ENCODE measurements around the gene MYH10. TPM values are rescaled to one million over a fixed set of nuclear protein-coding genes. Genes with fewer than 3 reads are reported as not detected.

Gene MYH10
- total RNA-seq, 2 donors from 2014 or later, result 23.3 to 30.3 TPM

DNA sequence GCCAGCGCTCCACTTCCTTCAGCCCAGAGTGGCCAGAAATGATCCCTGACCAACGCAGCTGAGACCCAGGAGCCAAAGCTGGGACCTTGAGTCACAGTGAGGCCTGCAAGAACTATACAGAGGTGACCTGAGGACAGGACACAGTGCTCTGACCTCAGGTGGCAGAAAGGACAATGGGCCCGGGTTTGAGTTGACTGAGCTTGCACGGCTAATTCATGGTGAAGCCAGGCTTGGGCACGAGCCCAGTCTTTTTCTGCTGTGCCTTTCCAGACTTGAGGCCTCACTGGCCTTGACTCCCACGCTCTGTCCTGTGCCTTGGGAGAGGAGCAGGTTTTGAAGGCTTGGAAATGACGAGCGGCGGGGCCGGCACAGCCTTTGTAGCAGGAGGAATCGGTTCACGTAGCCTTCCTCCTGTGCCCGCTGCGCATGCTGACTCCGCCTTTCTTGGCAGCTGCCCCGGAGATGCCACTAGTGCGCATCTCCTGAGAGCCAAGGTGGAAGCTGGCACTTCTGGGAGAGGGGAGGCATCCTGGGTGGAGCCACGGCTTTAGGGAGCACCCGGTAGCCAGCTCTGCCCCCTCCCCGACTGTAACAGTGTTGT lies 160.0 kb downstream of the MYH10 start:
- peak in 1 of 4 donors; percentile 28 for DNase-seq
- WGBS, 2 donors, result 82 to 83% methylated on average over 2 to 20 of the region's 20 CpGs
- no peak overlapping the region for H3K27ac ChIP-seq
- TF ChIP-seq POLR2A (IDR thresholded peaks at IDR 0.05), result no peak
- TF ChIP-seq, protein P1, sequence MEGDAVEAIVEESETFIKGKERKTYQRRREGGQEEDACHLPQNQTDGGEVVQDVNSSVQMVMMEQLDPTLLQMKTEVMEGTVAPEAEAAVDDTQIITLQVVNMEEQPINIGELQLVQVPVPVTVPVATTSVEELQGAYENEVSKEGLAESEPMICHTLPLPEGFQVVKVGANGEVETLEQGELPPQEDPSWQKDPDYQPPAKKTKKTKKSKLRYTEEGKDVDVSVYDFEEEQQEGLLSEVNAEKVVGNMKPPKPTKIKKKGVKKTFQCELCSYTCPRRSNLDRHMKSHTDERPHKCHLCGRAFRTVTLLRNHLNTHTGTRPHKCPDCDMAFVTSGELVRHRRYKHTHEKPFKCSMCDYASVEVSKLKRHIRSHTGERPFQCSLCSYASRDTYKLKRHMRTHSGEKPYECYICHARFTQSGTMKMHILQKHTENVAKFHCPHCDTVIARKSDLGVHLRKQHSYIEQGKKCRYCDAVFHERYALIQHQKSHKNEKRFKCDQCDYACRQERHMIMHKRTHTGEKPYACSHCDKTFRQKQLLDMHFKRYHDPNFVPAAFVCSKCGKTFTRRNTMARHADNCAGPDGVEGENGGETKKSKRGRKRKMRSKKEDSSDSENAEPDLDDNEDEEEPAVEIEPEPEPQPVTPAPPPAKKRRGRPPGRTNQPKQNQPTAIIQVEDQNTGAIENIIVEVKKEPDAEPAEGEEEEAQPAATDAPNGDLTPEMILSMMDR (IDR thresholded peaks at IDR 0.05), result no peak
- H3K4me1 ChIP-seq, result no peaks in the 10 kb centered on the region
- intact Hi-C loops (cut with DNase I), result no loop called here
- no peaks in the 10 kb centered on the region for H3K27me3 ChIP-seq
- H3K36me3 ChIP-seq (replicated peaks in 1 of 2; ENCODE audit: insufficient read depth in 1 of 2, low read depth in 2 of 2), result peaks cover 4 to 35% of the 10 kb centered on the region in 2 donors
- ATAC-seq, result peak; percentile 21
- no peaks in the 10 kb centered on the region for H3K9me3 ChIP-seq
- no peak overlapping the region for H3K4me3 ChIP-seq

DNA sequence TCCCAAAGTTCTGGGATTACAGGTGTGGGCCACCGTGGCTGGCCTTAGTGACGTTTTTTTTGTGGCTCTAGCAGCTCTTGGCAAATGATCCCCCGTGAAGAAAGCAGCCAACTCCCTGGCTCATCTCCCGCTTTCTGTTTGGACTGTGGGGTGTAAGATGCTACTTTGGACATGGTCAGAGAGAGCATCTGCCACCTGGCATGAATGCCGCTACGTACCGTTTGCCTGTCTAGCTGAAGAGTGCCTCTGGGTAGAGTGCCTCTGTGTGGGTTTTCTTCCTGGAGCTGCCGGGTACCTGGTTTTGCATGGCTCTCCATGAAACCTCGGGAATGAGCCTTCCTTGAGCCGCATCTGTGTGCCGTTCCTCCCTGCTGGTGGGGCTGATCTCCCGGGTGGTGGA lies 160.6 kb downstream of the MYH10 start:
- ATAC-seq (no peak), DNase-seq (no peak)
- Histone ChIP-seq H3K9me3 (no peaks in the 10 kb centered on the region), H3K4me1 (no peaks in the 10 kb centered on the region), H3K4me3 (no peak overlapping the region), H3K27ac (no peak overlapping the region), H3K27me3 (no peaks in the 10 kb centered on the region), H3K36me3 (replicated peaks in 1 of 2; ENCODE audit: insufficient read depth in 1 of 2, low read depth in 2 of 2) (peaks cover under 1 to 32% of the 10 kb centered on the region in 2 donors)
- TF ChIP-seq, protein P1 (IDR thresholded peaks at IDR 0.05), result no peak
- TF ChIP-seq POLR2A (IDR thresholded peaks at IDR 0.05), result no peak
- intact Hi-C loops (cut with DNase I), result no loop called here
- WGBS, 2 donors, result 89 to 95% methylated on average over 12 of the region's 12 CpGs

DNA sequence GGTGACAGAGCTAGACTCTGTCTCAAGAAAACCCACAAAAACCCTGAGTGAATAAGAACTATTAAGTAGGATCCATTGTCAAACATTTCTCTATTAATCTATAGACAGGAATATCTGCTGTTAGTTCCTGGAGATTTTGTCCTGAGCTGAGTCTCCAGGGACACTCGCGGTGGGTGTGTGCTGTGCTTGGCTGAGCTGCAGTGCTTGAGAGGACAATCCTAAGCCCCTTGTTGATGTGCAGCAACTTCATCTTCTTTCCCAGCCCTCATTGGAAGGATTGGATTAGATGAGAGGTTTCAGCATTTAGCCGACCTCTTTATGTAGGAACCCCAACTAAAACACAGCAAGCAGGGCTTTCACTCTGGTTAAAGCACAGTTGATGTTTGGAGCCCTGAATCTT lies 161.5 kb downstream of the MYH10 start:
- 83 to 84% methylated on average over 3 of the region's 3 CpGs for WGBS, 2 donors

DNA sequence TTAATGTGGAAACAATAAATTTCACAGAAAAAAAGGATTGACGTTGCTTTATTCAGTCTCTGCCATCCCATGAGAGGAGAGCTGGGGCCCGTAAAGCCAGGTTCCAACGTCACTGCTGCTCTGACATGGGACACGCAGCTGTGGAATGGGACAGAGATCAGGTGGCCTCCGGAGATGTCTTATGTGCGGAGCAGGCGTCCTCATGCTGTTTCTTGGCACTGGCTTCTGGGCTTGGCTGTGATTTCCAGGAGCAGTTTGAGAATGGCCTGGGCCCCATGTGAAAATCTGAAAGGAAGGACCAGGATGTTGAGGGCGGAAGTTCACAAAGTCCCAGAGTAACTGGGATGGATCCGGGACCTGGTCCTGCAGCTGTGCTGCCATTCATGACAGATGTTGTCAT lies 162.4 kb downstream of the MYH10 start:
- Histone ChIP-seq H3K4me1 (no peaks in the 10 kb centered on the region), H3K27me3 (no peaks in the 10 kb centered on the region), H3K36me3 (replicated peaks in 1 of 2; ENCODE audit: insufficient read depth in 1 of 2, low read depth in 2 of 2) (peaks cover 0 to 26% of the 10 kb centered on the region in 2 donors), H3K27ac (no peak overlapping the region), H3K4me3 (no peak overlapping the region), H3K9me3 (no peaks in the 10 kb centered on the region)
- DNase-seq, result no peak
- WGBS, 2 donors, result 87 to 88% methylated on average over 9 of the region's 9 CpGs
- intact Hi-C loops (cut with DNase I), result no loop called here
- ATAC-seq, result no peak
- TF ChIP-seq, protein P1 (IDR thresholded peaks at IDR 0.05), result no peak
- no peak for TF ChIP-seq POLR2A (IDR thresholded peaks at IDR 0.05)

More for the DNA sequence above, 161.5 kb downstream of the MYH10 start:
- no peak overlapping the region for H3K4me3 ChIP-seq
- no peak for DNase-seq
- TF ChIP-seq, protein P1 (IDR thresholded peaks at IDR 0.05), result no peak
- TF ChIP-seq POLR2A (IDR thresholded peaks at IDR 0.05), result no peak
- no peaks in the 10 kb centered on the region for H3K9me3 ChIP-seq
- no peak overlapping the region for H3K27ac ChIP-seq
- H3K27me3 ChIP-seq, result no peaks in the 10 kb centered on the region
- no peaks in the 10 kb centered on the region for H3K4me1 ChIP-seq
- H3K36me3 ChIP-seq (replicated peaks in 1 of 2; ENCODE audit: insufficient read depth in 1 of 2, low read depth in 2 of 2), result peaks cover 0 to 27% of the 10 kb centered on the region in 2 donors
- ATAC-seq, result no peak
- intact Hi-C loops (cut with DNase I), result no loop called here

DNA sequence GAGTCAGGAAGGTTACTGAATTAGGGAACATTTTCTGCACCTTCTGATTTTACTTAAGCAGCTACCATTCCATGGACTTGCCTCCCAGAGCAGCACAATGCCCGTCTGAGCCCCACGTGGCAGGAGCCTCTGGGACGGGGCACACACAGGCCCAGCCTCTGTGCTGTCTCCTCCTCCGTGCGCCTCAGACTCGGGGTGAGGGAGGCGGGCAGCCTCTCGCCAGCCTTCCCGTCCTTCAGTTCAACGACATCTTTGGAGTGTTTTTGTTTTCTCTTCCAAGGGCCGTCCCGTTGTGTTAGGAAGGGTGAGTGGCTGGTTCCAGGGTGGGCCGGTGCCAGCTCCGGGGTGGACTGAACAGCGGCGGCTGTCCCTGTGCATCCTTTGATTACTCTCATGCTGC lies 163.0 kb downstream of the MYH10 start:
- Histone ChIP-seq H3K9me3 (no peaks in the 10 kb centered on the region), H3K36me3 (replicated peaks in 1 of 2; ENCODE audit: insufficient read depth in 1 of 2, low read depth in 2 of 2) (peaks cover 0 to 26% of the 10 kb centered on the region in 2 donors), H3K27ac (no peak overlapping the region), H3K27me3 (no peaks in the 10 kb centered on the region), H3K4me3 (no peak overlapping the region), H3K4me1 (no peaks in the 10 kb centered on the region)
- TF ChIP-seq POLR2A (IDR thresholded peaks at IDR 0.05), result no peak
- TF ChIP-seq, protein P1 (IDR thresholded peaks at IDR 0.05), result no peak
- intact Hi-C loops (cut with DNase I), result no loop called here
- ATAC-seq, result no peak
- WGBS, 2 donors, result 82 to 89% methylated on average over 8 to 16 of the region's 16 CpGs
- no peak for DNase-seq

Data from body of pancreas (tissue), 4 donors.